Esophagus squamous epithelium (tissue), 4 donors: Measurements from ENCODE around the gene NOL4L.

Source experiments
- POLR2A ChIP-seq, 4 donors: fragments of 450-650 bp; IDR thresholded peaks; one replicate each; pipeline ENCODE4 v1.6.1; 2017; ENCODE audit warnings: antibody characterized with exemption in 4 of 4, mild to moderate bottlenecking in 4 of 4, moderate library complexity in 3 of 4
- TF ChIP-seq, protein P1 (sequence below), 6 experiments: fragments of 450-650 bp in 4 of 6; fragments of 200-600 bp in 2 of 6; sonication (generic) in 2 of 6; IDR thresholded peaks; one replicate each; pipeline ENCODE4 v1.5.1; 2016 to 2019; ENCODE audit warnings: antibody characterized with exemption in 6 of 6, mild to moderate bottlenecking in 4 of 6, moderate library complexity in 4 of 6

DNA sequence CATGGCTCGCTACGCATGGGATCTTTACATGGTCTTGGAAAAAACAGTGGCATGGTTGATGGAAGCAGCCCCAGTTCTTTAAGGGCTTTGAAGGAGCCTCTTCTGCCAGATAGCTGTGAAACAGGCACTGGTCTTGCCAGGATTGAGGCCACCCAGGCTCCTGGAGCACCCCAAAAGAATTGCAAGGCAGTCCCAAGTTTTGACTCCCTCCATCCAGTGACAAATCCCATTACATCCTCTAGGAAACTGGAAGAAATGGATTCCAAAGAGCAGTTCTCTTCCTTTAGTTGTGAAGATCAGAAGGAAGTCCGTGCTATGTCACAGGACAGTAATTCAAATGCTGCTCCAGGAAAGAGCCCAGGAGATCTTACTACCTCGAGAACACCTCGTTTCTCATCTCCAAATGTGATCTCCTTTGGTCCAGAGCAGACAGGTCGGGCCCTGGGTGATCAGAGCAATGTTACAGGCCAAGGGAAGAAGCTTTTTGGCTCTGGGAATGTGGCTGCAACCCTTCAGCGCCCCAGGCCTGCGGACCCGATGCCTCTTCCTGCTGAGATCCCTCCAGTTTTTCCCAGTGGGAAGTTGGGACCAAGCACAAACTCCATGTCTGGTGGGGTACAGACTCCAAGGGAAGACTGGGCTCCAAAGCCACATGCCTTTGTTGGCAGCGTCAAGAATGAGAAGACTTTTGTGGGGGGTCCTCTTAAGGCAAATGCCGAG, 148.8 kb downstream of the NOL4L start:
- no peak for TF ChIP-seq POLR2A (IDR thresholded peaks at IDR 0.05)
- TF ChIP-seq, protein P1, sequence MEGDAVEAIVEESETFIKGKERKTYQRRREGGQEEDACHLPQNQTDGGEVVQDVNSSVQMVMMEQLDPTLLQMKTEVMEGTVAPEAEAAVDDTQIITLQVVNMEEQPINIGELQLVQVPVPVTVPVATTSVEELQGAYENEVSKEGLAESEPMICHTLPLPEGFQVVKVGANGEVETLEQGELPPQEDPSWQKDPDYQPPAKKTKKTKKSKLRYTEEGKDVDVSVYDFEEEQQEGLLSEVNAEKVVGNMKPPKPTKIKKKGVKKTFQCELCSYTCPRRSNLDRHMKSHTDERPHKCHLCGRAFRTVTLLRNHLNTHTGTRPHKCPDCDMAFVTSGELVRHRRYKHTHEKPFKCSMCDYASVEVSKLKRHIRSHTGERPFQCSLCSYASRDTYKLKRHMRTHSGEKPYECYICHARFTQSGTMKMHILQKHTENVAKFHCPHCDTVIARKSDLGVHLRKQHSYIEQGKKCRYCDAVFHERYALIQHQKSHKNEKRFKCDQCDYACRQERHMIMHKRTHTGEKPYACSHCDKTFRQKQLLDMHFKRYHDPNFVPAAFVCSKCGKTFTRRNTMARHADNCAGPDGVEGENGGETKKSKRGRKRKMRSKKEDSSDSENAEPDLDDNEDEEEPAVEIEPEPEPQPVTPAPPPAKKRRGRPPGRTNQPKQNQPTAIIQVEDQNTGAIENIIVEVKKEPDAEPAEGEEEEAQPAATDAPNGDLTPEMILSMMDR (IDR thresholded peaks at IDR 0.05): no peak
